Tibial nerve (tissue), 4 donors: ENCODE data around the gene ERLEC1.

Experiments used
- EP300 ChIP-seq, 2 donors: sonication (generic); formaldehyde crosslinking; IDR thresholded peaks; one replicate each; pipeline ENCODE4 v1.6.1; 2017; ENCODE audit warnings: antibody characterized with exemption in 2 of 2, mild to moderate bottlenecking in 1 of 2
- POLR2A ChIP-seq, 2 donors: fragments of 450-650 bp; IDR thresholded peaks; one replicate each; pipeline ENCODE4 v1.6.1; 2017; ENCODE audit warnings: antibody characterized with exemption in 2 of 2, mild to moderate bottlenecking in 2 of 2, moderate library complexity in 2 of 2
- TF ChIP-seq, protein P1 (sequence below), 5 experiments: fragments of 200-600 bp in 3 of 5; fragments of 450-650 bp in 2 of 5; sonication (generic) in 3 of 5; IDR thresholded peaks; one replicate each; pipeline ENCODE4 v1.5.1; 2016 to 2019; ENCODE audit warnings: antibody characterized with exemption in 5 of 5, mild to moderate bottlenecking in 3 of 5, moderate library complexity in 2 of 5

DNA sequence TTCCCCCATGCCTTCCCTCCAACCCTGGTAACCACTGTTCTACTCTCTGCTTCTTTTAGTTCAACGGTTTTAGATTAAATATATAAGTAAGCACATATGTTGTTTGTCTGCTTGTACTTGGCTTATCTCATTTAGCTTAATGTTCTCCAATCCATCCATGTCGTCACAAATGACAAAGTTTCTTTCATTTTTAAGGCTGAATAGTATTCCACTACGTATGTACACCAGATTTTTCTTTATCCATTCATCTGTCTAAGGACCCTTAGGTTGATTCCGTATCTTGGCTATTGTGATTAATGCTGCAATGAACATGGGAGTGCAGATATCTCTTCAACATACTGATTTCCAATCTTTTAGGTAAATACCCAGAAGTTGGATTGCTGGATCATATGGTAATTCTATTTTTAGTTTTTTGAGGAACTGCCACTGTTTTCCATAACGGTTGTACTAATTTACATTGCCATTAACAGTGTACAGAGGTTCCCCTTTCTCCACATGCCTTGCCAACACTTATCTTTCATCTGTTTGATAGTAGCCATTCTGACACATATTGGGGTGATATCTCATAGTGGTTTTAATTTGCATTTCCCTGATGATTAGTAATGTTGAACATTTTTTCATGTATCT, 8.2 kb upstream of the ERLEC1 start:
- TF ChIP-seq, protein P1, sequence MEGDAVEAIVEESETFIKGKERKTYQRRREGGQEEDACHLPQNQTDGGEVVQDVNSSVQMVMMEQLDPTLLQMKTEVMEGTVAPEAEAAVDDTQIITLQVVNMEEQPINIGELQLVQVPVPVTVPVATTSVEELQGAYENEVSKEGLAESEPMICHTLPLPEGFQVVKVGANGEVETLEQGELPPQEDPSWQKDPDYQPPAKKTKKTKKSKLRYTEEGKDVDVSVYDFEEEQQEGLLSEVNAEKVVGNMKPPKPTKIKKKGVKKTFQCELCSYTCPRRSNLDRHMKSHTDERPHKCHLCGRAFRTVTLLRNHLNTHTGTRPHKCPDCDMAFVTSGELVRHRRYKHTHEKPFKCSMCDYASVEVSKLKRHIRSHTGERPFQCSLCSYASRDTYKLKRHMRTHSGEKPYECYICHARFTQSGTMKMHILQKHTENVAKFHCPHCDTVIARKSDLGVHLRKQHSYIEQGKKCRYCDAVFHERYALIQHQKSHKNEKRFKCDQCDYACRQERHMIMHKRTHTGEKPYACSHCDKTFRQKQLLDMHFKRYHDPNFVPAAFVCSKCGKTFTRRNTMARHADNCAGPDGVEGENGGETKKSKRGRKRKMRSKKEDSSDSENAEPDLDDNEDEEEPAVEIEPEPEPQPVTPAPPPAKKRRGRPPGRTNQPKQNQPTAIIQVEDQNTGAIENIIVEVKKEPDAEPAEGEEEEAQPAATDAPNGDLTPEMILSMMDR (IDR thresholded peaks at IDR 0.05) = no peak
- TF ChIP-seq EP300 (IDR thresholded peaks at IDR 0.05) (no peak), POLR2A (IDR thresholded peaks at IDR 0.05) (no peak)
